HG03520 (cell line): ENCODE results near the gene KIF11.
"Not testable (repeated sequence)": the region's sequence is repeated elsewhere in the genome, so short reads cannot be mapped to it uniquely, and the experiment has no call there.

Source experiments
- ATAC-seq: cut with Tn5 transposase; IDR thresholded peaks from one replicate; pipeline ENCODE4 v1.9.1; 2021; ENCODE audit warnings: mild to moderate bottlenecking, moderate library complexity; ENCODE audit not compliant: unreplicated experiment

The KIF11 gene

DNA sequence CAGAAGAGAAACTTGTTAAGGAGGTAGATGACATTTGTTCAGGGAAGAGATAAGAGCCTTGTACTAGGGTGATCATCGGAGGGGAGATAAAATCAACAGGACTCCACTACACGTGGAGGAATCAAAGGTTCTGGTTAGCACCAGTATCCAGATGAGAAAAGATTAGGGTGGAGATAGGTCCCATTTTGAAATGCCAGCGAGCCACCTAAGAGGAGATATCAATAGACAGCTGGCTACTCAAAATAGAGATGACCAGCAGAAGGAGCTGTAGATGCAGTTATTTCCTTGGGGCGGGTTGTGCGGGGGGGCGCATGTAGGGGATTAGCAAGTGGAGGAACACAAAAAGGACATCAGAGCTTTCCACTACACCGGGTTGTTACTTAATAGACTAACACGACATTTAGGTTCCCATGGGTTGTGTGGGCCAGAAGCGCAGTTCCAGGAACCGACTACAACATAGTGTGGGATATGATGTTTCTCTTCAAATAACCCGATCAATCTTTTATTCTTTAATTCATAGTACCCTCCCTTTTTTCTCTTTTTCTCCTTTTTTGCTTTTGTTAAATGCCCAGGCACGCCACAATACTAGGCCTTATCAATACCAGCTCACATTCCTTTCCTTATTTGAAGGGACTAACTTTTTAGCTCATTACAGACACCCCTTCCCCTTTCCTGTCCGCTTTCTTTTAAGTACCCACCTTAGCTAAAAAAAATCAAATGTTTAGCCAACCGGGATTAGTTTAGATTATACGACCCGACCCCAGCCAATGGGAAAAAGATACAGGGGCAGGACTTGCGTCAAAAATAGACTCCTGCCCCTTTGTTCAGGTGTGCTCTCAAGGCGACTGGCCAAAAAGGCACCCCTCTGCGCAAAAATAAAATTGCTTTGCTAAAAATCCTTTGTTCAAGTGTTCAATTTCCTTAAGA, 2.0 kb upstream of the KIF11 start:
- peak; percentile 1 for ATAC-seq

DNA sequence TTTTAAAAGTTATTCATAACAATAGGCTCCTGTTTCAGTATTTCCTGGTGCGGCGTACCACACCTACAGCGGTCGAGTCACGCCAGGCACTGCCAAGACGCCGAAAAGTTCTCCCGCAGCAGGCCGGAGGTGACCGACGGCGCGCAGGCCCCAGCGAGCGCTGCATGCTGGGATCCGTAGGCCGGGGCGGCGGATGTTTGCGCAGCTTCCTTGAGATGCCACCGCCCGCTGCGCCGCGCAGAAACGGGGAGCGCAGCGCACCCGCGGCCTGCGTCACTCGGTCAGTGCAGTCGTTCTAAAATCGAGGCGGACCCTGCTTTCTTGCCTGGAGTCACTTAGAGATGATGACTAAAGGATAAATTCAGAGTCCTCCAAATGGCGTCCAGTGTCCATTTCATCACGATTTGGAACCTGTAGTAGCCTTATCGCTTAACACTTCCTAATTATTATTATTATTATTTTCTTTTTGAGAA, 1.3 kb upstream of the KIF11 start:
- peak; percentile 67 for ATAC-seq

DNA sequence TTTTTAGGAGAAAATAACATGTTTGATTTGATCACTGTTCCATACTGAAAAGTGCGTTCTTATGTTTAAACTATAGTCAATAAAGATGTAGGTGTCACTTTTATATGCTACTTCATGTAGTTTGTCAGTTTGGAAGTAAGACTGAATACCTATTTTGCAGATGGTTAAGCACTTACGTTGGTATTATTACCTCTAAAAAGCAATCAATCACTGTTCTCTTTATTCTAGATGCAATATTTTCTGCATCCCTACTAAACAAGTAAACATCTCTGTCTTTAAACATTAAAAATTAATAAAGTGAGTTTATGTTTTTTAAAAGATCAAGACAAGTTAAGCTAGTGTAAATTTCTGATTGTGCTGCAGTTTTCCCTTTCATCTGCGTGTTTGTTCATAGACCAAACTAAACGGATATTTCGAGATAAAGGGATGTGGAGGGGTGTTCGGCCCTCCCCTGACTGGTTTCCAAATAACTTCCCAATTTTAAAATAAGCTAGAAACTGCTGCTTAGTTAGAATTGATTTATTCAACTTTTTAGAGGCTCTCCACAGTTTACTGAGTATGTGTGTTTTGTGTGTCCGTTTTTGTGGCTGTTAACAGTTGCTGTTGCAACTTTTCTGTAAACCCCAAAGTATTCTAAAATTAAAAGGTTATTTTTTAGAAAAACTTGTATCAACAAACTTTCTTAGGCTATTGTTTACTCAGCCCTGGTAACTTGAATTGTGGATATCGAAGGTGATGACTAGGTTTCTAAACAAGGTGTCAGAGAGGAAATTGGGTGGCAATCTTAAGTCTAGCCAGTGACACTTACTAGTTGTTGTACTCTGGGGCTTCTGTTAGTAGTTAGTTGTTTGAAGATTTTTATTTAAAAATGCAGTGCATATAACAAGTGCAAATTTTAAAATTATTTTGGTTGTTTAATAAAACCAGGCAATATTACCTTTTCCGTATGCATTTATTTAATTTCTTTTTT, 974 bp downstream of the KIF11 start:
- ATAC-seq: no peak

DNA sequence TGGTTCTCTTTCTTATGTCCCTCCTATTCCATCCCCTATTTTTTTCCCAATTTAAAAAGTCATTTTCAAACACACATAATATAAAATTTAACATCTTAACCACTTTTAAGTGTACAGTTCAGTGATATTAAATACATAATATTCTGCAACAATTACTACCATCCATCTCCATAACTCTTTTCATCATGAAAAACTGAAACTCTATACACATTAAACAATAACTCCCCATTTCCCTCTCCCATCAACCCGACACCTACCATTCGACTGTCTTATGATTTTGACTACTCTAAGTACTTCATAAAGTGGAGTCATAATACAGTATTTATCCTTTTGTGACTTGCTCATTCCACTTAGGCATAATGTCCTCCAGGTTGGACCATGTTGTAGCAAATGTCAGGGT, 2.6 kb downstream of the KIF11 start:
- ATAC-seq: no peak

DNA sequence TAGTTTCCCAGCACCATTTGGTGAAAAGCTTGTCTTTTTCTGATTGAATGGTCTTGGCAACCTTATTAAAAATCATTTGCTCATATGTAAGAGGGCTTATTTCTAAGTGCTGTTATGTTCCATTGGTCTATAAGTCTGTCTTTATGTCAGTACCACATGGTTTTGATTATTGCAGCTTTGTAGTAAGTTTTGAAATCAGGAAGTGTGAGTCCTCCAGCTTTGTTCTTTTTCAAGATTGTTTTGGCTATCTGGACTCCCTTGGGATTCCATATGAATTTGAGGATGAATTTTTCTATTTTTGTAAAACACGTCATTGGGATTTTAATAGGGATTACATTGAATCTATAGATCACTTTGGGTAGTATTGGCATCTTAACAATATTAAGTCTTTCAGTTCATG, 5.4 kb downstream of the KIF11 start:
- no peak for ATAC-seq

DNA sequence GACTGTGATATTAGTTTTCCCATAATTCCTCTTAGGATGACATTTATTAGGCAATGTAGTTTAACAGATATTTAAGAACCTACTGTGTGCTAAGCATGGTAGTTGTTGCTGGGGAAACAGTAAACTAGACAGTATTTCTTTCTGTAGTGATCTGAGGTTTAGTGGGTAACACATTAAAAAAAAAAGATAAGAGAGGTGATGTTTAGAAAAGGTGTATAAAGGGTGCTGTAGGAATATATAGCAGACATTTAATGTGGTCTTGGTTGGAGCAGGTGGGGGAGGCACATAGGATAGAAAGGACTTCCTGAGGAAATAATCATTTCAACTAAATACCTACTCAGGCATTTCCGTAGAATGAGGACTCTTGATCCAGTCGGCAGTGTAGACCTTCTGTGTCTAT, 11.9 kb downstream of the KIF11 start:
- ATAC-seq: no peak

DNA sequence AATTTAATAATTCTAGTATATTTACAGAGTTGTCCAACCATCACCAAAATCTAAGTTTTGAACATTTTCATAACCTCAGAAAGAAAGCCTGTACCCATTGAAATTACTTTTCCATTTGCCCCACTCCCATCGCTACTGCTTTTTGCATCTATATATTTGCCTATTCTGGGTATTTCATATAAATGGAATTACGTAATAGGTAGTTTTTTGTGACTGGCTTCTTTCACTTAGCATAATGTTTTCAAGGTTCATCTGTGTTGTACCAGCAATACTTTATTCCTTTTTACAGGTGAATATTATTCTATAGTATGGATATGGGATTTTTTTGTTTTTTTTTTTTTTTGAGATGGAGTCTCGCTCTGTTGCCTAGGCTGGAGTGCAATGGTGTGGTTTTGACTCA, 22.6 kb downstream of the KIF11 start:
- no peak for ATAC-seq

DNA sequence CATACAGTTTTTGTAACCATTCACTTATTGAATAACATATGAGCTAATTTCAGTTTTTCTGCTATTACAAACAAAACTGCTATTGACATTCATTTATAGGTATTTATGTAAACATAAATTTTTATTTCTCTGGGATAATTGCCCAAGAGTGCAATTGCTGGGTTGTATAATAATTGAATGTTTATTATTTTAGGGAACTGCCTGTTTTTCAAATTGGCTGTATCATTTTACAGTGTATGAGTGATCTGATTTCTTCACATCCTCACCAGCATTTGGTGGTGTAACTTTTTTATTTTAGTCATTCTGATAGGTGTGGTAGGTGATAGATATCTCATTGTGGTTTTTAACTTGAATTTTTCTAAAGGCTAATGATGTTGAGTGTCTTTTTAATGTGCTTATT, 26.4 kb downstream of the KIF11 start:
- no peak for ATAC-seq

DNA sequence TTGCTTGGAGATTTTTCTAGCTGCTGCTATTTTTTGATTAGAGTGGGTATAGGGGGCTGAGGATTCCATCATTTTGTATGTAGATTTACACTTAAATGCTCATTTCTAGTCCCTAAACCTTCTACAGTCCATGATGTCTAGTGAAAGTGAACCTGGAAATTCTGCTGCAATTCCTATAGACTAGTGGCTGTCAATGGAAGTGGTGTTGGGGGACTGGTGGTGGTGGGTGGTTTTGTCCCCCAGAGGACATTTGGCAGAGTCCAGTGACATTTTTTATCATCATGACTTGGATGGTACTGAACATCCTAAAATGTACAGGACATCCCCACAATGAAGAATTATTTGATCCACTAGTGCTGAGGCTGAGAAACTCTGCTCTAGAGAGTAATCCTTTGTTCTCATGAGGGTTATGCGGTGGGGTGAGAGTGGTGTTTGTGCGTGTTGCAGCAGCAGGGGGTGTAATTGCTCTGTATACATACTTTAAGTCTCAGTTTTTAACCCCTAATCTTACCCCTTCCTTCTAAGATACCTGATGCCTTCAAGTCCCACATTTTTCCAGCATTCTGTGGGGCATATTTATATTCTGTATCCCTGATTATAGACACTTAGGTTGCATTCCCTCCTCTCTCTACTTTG, 35.0 kb downstream of the KIF11 start:
- ATAC-seq: no peak

DNA sequence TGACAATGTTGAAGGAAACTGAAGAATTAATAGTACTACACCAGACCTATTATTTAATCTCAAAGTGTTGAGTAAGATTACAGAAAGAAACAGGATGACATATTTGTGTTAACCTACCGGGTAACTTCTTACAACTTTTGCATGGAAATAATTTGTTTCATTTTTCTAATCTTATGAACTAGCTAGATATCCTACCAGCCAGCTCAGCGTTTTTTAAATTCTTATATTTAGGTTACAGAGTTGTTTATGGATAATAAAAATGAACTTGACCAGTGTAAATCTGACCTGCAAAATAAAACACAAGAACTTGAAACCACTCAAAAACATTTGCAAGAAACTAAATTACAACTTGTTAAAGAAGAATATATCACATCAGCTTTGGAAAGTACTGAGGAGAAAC, 37.0 kb downstream of the KIF11 start:
- no peak for ATAC-seq

DNA sequence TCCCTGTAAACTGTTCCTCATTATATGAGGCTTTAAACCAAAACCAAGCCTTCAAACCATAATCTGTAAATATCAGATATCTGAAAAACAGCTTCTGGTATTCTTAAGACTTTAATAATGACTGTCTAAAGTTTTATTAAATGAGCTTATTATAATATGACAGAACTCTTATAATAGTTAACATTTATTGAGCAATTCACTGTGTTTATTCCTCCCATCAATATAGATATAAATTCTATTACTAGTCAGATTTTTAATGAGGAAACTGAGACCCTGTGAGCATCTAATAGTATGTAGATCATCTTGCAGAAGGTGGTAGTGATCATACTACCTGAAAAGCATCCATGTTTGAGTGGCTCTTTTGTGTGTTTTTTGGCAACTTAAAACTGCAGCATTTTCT, 45.1 kb downstream of the KIF11 start:
- ATAC-seq: no peak

DNA sequence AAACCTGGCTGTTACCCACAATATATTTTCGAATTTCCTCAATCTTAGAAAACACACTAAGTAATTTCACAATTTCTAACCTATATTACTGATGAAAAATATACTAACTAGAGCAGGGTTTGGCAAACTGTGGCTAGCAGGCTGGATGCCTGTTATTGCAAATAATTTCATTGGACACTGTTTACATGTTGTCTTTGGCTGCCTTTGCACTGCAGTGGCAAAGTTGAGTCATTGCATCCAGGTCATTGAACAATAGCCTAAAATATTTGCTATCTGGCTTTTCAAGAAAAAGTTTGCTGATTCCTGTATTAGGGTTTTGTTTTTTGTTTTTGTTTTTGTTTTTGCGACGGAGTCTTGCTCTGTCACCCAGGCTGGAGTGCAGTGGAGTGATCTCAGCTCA, 47.2 kb downstream of the KIF11 start:
- no peak for ATAC-seq

DNA sequence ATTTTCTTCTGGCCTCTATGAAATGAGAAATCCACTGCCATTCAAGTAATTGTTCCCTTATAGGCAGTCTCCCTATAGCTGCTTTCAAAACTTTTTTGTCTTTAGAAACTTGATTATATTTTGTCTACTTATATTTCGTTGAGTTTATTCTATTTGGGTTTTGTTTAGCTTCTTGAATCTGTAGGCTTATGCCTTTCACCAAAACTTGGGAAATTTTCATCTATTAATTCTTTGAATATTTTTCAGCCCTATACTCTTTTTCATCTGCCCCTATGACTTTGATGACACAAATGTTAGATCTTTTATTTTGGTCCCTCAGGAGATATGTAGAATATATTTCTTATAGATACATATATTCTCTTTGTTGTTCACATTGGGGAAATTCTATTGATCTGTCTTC, 48.6 kb downstream of the KIF11 start:
- ATAC-seq: no peak

DNA sequence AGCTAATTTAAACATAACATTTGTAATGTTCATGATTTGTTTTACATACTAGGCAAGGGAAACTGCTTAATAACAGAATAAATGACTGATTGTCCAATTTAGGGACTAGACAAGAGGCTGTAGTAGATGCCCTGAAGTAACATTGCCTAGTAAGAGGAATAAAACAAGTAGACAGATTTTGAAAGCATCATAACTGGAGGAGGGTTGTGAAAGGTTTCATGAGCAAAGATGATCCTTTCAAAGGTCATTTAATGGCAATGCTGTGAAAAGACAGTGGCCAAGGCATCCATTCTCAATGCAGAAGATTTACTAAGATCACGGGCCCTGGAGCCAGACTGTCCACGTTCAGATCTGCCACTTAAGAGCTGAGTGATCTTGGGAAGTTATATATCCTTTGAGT, 52.0 kb downstream of the KIF11 start:
- no peak for ATAC-seq

DNA sequence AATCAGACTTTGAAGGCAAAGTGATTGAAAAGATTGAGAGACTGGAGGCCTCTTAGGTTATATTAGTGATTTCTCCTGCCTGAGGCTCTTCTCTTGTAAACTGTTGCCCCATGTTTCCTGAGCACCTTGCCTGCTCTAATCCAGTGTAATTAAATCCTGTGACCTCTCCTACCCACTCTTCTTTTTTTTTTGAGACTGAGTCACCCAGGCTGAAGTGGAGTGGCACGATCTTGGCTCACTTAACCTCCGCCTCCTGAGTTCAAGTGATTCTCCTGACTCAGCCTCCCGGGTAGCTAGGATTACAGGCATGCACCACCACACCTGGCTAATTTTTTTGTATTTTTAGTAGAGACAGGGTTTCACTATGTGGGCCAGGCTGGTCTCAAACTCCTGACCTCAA, 57.9 kb downstream of the KIF11 start:
- not testable (repeated sequence) for ATAC-seq

DNA sequence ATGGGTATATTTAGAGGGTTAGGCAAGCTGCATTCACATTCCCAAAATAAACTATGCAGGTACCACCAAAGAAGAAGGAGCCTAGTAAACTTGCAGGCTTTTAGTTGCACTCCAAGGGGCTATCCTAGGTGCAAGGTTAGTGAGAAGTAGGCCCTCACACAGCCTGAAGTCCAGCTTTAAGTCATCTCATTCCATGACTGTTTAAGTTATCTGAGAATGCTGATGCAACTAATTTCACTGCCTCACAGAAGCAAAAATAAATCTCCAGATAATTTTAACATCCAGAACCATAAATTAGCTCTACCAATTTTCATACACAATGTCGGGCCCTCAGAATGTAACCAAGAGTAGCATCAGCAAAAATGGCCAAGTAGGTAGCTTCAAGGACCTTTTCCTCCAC, 62.5 kb downstream of the KIF11 start:
- no peak for ATAC-seq

DNA sequence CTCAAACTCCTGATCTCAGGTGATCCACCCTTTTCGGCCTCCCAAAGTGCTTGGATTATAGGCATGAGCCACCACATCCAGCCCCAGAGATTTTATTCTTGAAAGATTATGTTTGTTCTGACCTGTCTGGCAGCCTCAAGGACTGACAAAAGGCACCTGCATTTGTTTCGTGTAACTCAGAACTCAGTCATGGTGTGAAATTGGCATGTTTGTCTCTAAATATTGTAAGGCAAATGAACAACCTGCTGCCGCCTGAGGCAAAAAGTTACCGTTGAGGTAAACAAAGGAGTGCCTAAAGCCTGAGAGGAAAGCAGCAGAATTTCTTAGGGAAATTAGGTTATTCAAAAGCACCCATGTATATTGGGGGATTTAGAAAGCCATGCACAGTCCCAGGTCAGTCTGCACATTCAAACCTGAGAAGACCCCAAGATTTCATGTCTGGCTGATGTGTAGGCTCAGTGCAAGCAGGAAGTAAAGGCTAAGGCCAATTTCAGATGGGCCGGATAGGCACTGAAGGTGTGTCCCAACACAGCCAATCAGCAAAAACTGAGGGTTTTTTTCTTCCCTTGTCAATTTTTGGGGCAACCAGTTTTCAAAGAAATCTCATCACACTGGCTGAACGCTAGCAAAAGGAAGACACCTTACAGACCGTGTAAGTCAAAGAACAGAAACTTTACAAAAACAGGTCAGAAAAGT, 63.5 kb downstream of the KIF11 start:
- ATAC-seq: no peak

DNA sequence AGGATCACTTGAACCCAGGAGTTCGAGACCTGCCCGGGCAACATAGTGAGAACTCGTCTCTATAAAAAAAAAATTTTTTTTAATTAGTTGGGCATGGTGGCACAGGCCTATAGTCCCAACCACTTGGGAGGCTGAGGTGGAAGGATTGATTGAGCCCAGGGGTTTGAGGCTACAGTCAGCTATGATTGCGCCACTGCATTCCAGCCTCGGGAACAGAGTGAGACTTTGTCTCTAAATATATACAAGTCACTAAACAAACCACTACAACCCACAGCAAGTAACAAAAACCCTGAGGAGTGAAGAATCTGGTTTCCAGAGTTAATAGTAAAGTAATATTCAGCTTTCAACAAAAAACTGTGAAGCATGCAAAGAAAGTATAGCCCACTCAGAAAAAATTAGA, 64.1 kb downstream of the KIF11 start:
- no peak for ATAC-seq

DNA sequence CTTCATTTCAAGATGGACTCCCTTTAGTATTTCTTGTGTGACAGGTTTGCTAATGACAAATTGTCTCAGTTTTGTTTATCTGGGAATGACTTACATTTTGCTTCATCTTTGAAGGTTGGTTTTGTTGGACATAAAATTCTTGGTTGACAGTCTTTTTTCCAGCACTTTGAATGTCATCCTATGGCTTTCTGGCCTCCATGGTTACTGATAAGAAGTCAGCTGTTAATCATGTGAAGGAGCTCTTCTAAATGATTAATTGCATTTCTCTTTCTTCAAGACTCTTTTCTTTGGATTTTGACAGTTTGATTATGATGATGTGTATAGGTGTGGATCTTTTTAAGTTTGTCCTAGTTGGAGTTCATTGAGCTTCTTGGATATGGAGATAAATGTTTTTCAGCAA, 69.9 kb downstream of the KIF11 start:
- no peak for ATAC-seq

DNA sequence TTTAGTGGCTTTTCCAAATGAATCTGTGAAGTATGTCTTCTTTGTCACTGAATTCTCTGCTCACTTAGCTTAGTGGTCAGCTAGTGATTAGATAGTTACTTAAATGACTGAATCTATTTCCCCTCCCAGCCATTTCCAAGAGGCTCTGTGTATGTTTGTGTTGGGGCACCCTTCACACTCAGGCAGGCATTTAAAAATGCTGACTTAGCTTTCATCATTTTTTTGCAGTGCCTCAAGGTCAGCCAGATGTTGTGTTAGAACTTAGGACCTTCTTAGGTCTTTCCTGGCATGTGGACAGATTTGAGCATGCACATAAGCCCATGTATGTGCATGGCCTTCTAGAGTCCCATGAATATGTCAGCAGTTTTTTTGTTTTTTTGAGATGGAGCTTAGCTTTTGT, 71.4 kb downstream of the KIF11 start:
- ATAC-seq: no peak

DNA sequence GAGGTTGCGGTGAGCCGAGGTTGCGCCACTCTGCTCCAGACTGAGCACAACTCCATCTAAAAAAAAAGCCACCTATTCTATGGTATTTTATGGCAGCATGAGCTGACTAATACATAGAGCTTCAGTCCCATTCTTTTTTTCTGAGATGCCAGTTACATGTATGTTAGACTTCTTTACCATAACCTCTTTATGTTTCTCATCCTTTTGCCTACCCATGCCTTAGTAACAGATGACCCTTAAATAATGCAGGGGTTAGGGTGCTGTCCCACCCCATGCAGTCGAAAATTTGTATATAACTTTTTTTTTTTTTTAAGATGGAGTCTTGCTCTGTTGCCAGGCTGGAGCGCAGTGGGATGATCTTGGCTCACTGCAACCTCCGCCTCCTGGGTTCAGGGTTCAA, 74.1 kb downstream of the KIF11 start:
- ATAC-seq: no peak
